Activated B cell treated with CpG ODN at 0.5 μM for 24 hours (primary cell): ENCODE measurements around the gene MEOX1. TPM values are rescaled to one million over a fixed set of nuclear protein-coding genes. Genes with fewer than 3 reads are reported as not detected.
A peak's percentile ranks its signal among the peaks of the same experiment; 100 is the strongest.

Experiments
- ATAC-seq: fragments of 200-7000 bp; cut with Tn5 transposase; one replicate; pipeline ENCODE4 v1.10.0; 2021; ENCODE audit warnings: low read depth, mild to moderate bottlenecking, moderate library complexity
- CTCF ChIA-PET: fragments of 350-600 bp; sonication (Branson Sonifier 250); formaldehyde crosslinking; loops from one replicate; lab custom pipeline; 2021; ENCODE audit warnings: antibody characterized with exemption; lab: Charles Lee
- POLR2A ChIA-PET: fragments of 350-600 bp; sonication (Branson Sonifier 250); formaldehyde crosslinking; loops from one replicate; lab custom pipeline; 2021; ENCODE audit warnings: antibody characterized with exemption; lab: Charles Lee
- DNase-seq: peaks from one replicate; pipeline ENCODE4 v3.0.0; 2022
- H3K27ac Mint-ChIP-seq: one replicate; pipeline ENCODE4 v1.8.0; 2020; ENCODE audit warnings: mixed read lengths
- H3K27me3 Mint-ChIP-seq: one replicate; pipeline ENCODE4 v1.8.0; 2021; ENCODE audit warnings: mixed read lengths
- H3K36me3 Mint-ChIP-seq: one replicate; pipeline ENCODE4 v1.8.0; 2021; ENCODE audit warnings: low read depth, mixed read lengths
- H3K4me1 Mint-ChIP-seq: one replicate; pipeline ENCODE4 v1.8.0; 2021; ENCODE audit warnings: mixed read lengths
- H3K4me3 Mint-ChIP-seq: one replicate; pipeline ENCODE4 v1.8.0; 2020; ENCODE audit warnings: mild to moderate bottlenecking, mixed read lengths
- H3K9me3 Mint-ChIP-seq: one replicate; pipeline ENCODE4 v1.8.0; 2020; ENCODE audit warnings: mixed read lengths
- CTCF ChIP-seq: fragments of 200-600 bp; IDR thresholded peaks from one replicate; pipeline ENCODE4 v1.8.0; 2022; ENCODE audit warnings: antibody characterized with exemption, mild to moderate bottlenecking
- intact Hi-C: fragments of 100-400 bp; cut with micrococcal nuclease; formaldehyde crosslinking; loops from one replicate; pipeline ENCODE4 v1.15.1; 2024
- total RNA-seq: library from RNA; stranded (reverse); gene quantifications from 2 replicates; pipeline ENCODE4 v1.2.3, GENCODE V29; 2022

Gene MEOX1
- total RNA-seq, 1 donor from 2014 or later, result not detected

DNA sequence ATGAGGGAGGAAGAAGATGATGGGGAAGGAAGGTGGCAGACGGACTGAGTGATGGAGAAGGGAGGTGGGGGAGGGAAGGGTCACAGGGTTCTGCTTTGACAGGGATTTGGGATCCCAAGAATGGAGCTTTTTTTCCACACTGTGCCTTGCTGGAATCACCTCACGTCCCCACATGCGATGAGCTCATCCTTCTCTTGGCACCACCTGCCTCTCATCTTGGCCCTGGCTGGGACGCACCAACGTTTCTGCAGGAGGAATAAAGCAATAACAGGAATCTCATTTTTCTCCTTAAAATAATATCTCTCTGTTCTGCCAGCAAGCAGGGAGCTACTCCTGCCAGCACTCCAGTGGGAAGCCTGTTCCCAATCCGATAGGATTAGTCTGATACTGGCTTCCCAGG lies 47.8 kb downstream of the MEOX1 start:
- no peak for DNase-seq
- intact Hi-C loops, result no loop called here
- ChIA-PET CTCF (no interaction called here), POLR2A (no interaction called here)
- Mint-ChIP-seq H3K4me3 (no peak overlapping the region), H3K9me3 (peaks cover 4% of the 10 kb centered on the region), H3K36me3 (no peaks in the 10 kb centered on the region), H3K27ac (no peak overlapping the region), H3K4me1 (no peaks in the 10 kb centered on the region), H3K27me3 (peaks cover 20% of the 10 kb centered on the region)
- TF ChIP-seq CTCF, result no peak
- no peak for ATAC-seq

- no peak for DNase-seq
- ChIA-PET POLR2A (no interaction called here), CTCF (no interaction called here)
- H3K36me3 Mint-ChIP-seq, result no peaks in the 10 kb centered on the region
- H3K9me3 Mint-ChIP-seq, result peaks cover 4% of the 10 kb centered on the region
- no peak overlapping the region for H3K4me3 Mint-ChIP-seq
- no peak for TF ChIP-seq CTCF
- H3K27ac Mint-ChIP-seq, result no peak overlapping the region
- peaks cover 20% of the 10 kb centered on the region for H3K27me3 Mint-ChIP-seq
- intact Hi-C loops, result no loop called here
- H3K4me1 Mint-ChIP-seq, result no peaks in the 10 kb centered on the region
- no peak for ATAC-seq
These were observed 49.2 kb downstream of the MEOX1 start for GRCh38 chr17:43612515-43612914.

DNA sequence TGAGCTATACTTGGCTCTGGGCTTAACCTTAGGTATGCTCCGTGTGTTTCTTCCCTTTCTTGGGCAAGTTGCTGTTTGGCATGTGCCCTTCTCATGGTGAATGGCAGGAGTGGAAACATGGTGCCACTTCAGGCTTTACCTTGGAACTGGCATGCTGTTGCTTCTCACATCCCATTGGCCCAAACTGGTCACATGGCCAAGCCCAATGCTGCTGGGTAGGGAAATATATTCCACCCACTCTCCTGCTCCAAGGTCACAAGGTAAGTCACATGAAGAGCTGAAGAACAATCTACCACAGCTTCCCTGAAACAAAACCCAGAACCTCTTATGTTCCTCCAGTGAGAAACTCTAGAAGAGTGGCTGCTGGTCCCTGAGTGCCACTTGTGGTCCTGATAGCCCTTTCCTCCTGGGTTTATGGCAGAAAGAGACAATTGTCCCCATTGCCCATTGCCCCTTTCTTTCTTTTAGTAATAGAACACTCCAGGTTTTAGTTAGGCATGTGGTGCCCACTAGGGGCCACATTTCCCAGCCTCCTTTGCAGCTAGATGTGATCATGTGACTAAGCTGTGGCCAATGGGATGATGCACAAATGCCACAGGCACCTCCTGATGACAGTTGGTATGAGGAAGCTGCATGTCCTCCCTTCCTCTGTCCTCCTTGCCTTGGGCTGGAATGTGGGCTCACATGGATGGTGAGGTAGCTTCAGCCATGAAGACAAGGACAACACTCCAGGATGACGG lies 50.3 kb downstream of the MEOX1 start:
- intact Hi-C loops, result no loop called here
- DNase-seq (no peak), ATAC-seq (no peak)
- no peak for TF ChIP-seq CTCF
- Mint-ChIP-seq H3K4me3 (no peak overlapping the region), H3K9me3 (peaks cover 4% of the 10 kb centered on the region), H3K4me1 (no peaks in the 10 kb centered on the region), H3K27me3 (peaks cover 20% of the 10 kb centered on the region), H3K36me3 (no peaks in the 10 kb centered on the region), H3K27ac (no peak overlapping the region)
- ChIA-PET POLR2A (no interaction called here), CTCF (no interaction called here)

DNA sequence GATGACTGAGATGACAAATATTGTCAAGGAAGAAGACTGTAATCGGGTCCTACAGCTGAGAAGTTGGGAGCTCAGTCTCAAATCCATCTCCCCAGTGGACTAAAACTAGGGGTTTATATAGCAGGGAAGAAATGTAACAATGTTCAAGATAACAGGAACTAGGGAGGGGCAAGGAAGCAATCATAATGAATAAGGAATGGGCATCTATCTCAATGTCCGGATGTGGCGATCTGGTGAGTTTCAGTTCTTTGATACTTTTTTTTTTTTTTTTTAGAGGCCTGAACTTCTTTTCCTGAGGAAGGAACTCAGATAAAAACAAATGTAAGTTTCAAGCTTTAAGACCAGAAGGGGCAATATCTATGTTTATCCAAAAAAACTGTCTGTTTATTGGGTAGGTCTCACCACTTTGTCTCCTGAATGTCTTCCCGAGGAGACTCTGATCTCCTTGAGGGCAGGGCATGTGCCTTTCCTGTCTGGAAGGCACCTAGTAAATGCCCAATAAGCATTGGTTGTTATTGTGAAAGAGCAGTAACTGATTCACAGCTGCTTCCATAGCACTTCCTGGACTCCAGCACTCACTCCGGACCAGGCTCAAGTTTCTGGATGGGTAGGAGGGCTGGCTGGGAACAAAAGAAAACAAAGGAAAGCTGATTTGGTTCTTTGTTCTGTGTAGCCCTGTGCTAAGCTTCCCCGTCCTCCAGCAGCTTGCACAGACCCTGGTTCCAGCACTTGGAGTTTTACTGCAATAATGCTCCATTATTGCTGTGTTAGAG lies 51.9 kb downstream of the MEOX1 start:
- ATAC-seq (no peak), DNase-seq (no peak)
- intact Hi-C loops, result no loop called here
- Mint-ChIP-seq H3K36me3 (no peaks in the 10 kb centered on the region), H3K27me3 (peaks cover 13% of the 10 kb centered on the region), H3K27ac (no peak overlapping the region), H3K4me1 (no peaks in the 10 kb centered on the region), H3K9me3 (peaks cover 4% of the 10 kb centered on the region), H3K4me3 (no peak overlapping the region)
- ChIA-PET CTCF (no interaction called here), POLR2A (interaction anchor here (0.9 kb wide), 1 partner anchor 31 kb away, joined by 3 read pairs; no protein-coding TSS in a partner anchor)
- no peak for TF ChIP-seq CTCF

DNA sequence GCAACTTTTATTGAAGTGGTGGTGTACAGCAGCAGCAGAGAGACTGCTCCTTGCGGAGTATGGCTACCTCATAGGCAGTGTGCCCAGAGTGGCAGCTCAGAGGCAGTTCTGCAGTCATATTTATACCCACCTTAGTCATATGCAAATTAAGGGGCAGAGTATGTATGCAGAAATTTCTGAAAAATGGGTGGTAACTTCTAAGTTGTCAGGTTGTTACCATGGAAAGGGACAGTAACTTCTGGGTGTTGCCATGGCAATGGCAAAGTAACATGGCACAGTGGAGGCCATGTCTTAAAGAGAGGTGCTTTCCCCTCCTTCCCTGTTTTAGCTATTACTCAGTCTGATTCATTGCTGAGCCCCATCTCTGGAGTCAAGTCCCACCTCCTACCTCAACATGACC lies 53.4 kb downstream of the MEOX1 start:
- no peak overlapping the region for H3K27ac Mint-ChIP-seq
- ATAC-seq, result peak; percentile 54
- H3K4me3 Mint-ChIP-seq, result no peak overlapping the region
- no peak for TF ChIP-seq CTCF
- ChIA-PET CTCF (no interaction called here), POLR2A (no interaction called here)
- no peak for DNase-seq
- H3K4me1 Mint-ChIP-seq, result peaks cover 2% of the 10 kb centered on the region
- intact Hi-C loops, result no loop called here
- H3K9me3 Mint-ChIP-seq, result peaks cover 4% of the 10 kb centered on the region
- H3K27me3 Mint-ChIP-seq, result peaks cover 5% of the 10 kb centered on the region
- no peaks in the 10 kb centered on the region for H3K36me3 Mint-ChIP-seq
